Erythroblast (primary cell): Measurements from ENCODE around the gene GLYATL2.

Source experiments
- GATA1 ChIP-seq: IDR thresholded peaks from 2 replicates; pipeline ENCODE4 v1.6.1; 2011; ENCODE audit warnings: low read depth, mild to moderate bottlenecking, control low read depth, low read length, moderate library complexity
- POLR2A ChIP-seq: IDR thresholded peaks from 2 replicates; pipeline ENCODE4 v1.6.1; 2011; ENCODE audit warnings: mild to moderate bottlenecking, low read length

DNA sequence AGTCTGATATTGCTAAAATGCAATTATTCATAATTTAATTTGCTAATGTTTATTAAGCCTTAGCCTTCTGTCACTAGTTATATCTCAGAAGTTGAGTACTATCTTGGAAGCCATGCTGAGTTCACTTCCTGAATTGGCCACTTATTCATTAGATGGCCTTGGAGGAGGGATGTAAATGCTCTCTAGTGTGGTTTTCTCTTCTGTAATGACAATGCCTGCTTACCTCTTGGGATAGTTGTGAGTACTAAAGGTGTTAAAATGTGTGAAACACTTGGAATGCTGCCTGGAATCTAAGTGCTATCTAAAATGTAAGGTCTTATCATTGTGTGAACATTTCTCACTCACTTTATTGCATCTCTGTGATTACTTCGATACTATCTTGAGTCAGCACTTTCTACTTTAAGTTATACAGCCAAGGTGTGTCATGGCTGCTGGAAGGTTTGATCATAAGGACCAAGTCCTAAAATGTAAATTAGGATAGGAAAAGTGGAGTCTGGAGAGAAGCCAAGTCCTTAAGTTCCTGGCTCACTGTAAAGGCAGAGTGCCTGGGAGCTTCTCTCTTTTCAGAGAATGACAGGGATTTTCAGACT, 12.4 kb downstream of the GLYATL2 start:
- TF ChIP-seq POLR2A (no peak), GATA1 (no peak)
